Breast epithelium (tissue), 4 donors: ENCODE measurements around the gene MGAT1. TPM values are rescaled to one million over a fixed set of nuclear protein-coding genes. Genes with fewer than 3 reads are reported as not detected.

Experiments
- DNase-seq, 2 donors: peaks; one replicate each; pipeline ENCODE4 v3.0.0-alpha.2; 2019; ENCODE audit warnings: low spot score in 2 of 2
- H3K27ac ChIP-seq, 2 donors: fragments of 200-600 bp; sonication (generic) in 1 of 2; one replicate each; pipeline ENCODE4 v1.5.1; 2016 to 2019; ENCODE audit warnings: mild to moderate bottlenecking in 1 of 2
- H3K27me3 ChIP-seq, 2 donors: fragments of 200-600 bp; sonication (generic) in 1 of 2; one replicate each; pipeline versions ENCODE4 v1.5.1 to v1.6.0; 2017 to 2019; ENCODE audit warnings: control low read depth in 1 of 2, mild to moderate bottlenecking in 1 of 2
- H3K36me3 ChIP-seq: fragments of 200-600 bp; one replicate; pipeline ENCODE4 v1.5.1; 2019
- H3K4me1 ChIP-seq, 2 donors: fragments of 200-600 bp; sonication (generic); one replicate each; pipeline ENCODE4 v1.5.1; 2016 to 2019; ENCODE audit warnings: control low read depth in 1 of 2
- H3K4me3 ChIP-seq, 3 donors: fragments of 200-600 bp; sonication (generic); 1 replicate in 2 of 3; 2 replicates in 1 of 3; pipeline ENCODE4 v1.5.1; 2016 to 2019; ENCODE audit warnings: mild to moderate bottlenecking in 3 of 3, moderate library complexity in 2 of 3
- H3K9me3 ChIP-seq, 2 donors: fragments of 200-600 bp; sonication (generic) in 1 of 2; one replicate each; pipeline ENCODE4 v1.5.1; 2016 to 2019; ENCODE audit warnings: control low read depth in 1 of 2
- CTCF ChIP-seq, 3 donors: fragments of 450-650 bp; IDR thresholded peaks; one replicate each; pipeline ENCODE4 v1.5.1; 2016 to 2017; ENCODE audit warnings: antibody characterized with exemption in 3 of 3, mild to moderate bottlenecking in 3 of 3, moderate library complexity in 3 of 3
- POLR2A ChIP-seq: fragments of 450-650 bp; IDR thresholded peaks from one replicate; pipeline ENCODE4 v1.6.1; 2016; ENCODE audit warnings: antibody characterized with exemption, mild to moderate bottlenecking, moderate library complexity
- POLR2AphosphoS5 ChIP-seq, 3 donors: sonication (generic); formaldehyde crosslinking; IDR thresholded peaks; one replicate each; pipeline ENCODE4 v1.6.1; 2017; ENCODE audit warnings: antibody characterized with exemption in 3 of 3
- intact Hi-C: fragments of 100-400 bp; cut with DNase I; formaldehyde crosslinking; loops from one replicate; pipeline ENCODE4 v1.15.1; 2023; ENCODE audit warnings: low total_unique reads
- total RNA-seq, 3 donors: library from RNA; depleted of rRNA; stranded (reverse); fragments of >200 nt; gene quantifications; one replicate each; pipeline ENCODE4 v1.1.0, GENCODE V29; 2016

The MGAT1 gene
- total RNA-seq, 3 donors from 2014 or later: 127 to 236 (median 163) TPM

DNA sequence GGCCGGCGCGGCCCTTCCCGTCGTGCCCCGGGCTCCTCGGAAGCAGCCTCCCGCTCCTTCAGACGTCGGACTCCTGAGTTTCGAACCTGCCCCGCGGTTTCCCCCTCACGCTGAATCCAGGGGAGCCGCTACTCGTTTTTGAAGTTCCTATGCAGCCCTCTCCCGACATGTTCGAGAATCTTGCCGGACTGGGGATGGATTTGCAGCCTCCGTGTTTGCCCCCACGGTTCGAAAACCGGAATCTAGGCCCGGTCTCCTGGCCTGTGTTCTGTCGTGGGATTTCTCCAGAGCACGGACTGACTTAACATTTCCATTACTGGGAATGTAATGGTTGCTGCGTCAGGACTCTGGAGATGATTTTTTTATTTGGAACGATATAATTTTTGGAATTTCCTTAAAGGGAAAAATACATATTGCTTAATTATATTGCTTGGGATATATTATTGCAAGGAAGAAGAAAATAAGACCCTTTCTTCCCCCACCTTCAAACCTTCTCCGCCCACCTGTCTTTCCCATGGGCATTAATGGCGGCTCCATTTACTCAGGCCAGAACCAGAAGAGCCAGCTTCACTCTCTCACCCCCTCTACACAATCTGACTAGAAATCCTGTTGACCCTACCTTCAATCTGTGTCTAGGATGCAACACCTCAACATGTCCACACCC, 8.5 kb upstream of the MGAT1 start:
- H3K27me3 ChIP-seq: no peaks in the 10 kb centered on the region
- DNase-seq: peak in 1 of 2 donors; percentile 61
- peaks cover 17 to 43% of the 10 kb centered on the region in 2 donors for H3K4me1 ChIP-seq
- intact Hi-C loops: loop anchor here (2.0 kb wide), 1 partner anchor 50 kb away; the partner anchor contains the start of gene ZFP62
- H3K36me3 ChIP-seq: no peaks in the 10 kb centered on the region
- H3K9me3 ChIP-seq: no peaks in the 10 kb centered on the region
- no peak for TF ChIP-seq CTCF (IDR thresholded peaks at IDR 0.05)
- no peak for TF ChIP-seq POLR2A
- no peak for TF ChIP-seq POLR2AphosphoS5 (IDR thresholded peaks at IDR 0.05)
- peak overlapping the region; percentile 63 to 79 (median 71) for H3K4me3 ChIP-seq
- peak overlapping the region; percentile 99 for H3K27ac ChIP-seq

- peak overlapping the region; percentile 63 to 79 (median 71) for H3K4me3 ChIP-seq
- peak; percentile 94 to 96 for DNase-seq
- H3K27me3 ChIP-seq: no peaks in the 10 kb centered on the region
- H3K27ac ChIP-seq: peak overlapping the region; percentile 99
- no peaks in the 10 kb centered on the region for H3K36me3 ChIP-seq
- peaks cover 17 to 46% of the 10 kb centered on the region in 2 donors for H3K4me1 ChIP-seq
- intact Hi-C loops: loop anchor here (2.0 kb wide), 1 partner anchor 50 kb away; the partner anchor contains the start of gene ZFP62
- TF ChIP-seq CTCF (IDR thresholded peaks at IDR 0.05) (peak in 1 of 3 donors; percentile 16), POLR2AphosphoS5 (IDR thresholded peaks at IDR 0.05) (peak; percentile 74 to 96 (median 88)), POLR2A (peak; percentile 67)
- no peaks in the 10 kb centered on the region for H3K9me3 ChIP-seq
These were observed 7.8 kb upstream of the MGAT1 start for GRCh38 chr5:180810210-180810958.

DNA sequence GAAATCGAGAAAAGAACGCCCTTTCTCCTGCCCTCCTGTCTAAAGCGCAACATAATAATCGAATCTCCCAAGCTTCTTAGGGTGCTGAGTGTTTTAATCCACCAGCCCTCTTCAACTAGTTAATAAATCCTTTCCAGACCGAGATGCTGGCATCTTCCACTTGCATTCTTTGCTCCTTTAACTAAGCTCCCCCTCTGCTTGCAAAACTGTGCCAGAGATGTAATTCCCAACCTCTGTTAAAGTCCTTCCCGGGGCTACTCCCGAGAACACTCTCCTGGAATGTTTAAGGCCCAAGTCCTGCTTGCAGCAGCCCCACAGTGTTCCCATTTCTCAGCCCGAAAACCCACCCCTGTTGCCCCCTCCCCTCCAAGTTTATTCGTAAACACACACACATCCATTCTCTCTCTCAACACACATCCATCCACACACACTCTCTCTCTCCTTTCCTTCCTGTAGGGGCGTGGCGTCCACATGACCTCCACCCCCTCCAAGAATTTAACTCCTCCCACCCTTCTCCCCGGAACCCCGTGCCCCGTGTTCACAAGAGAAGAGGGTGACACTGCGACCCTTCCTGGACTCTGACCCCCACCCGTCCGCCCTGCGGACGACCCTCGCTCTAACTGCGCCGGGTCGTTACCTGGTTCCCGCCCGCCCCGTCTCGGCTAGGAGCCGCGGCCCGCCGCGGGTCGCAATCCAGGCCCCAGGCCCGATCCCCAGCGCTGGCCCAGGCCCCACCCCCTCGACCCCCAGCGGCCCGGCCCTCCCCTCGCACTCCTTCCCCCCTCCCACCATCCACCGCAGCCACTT, 7.0 kb upstream of the MGAT1 start:
- peaks cover 17 to 46% of the 10 kb centered on the region in 2 donors for H3K4me1 ChIP-seq
- no peaks in the 10 kb centered on the region for H3K36me3 ChIP-seq
- H3K9me3 ChIP-seq: no peaks in the 10 kb centered on the region
- no peaks in the 10 kb centered on the region for H3K27me3 ChIP-seq
- TF ChIP-seq POLR2A (no peak), CTCF (IDR thresholded peaks at IDR 0.05) (no peak), POLR2AphosphoS5 (IDR thresholded peaks at IDR 0.05) (no peak)
- intact Hi-C loops: loop anchor here (2.0 kb wide), 1 partner anchor 51 kb away; the partner anchor contains the start of gene ZFP62
- DNase-seq: peak; percentile 90 to 91
- H3K27ac ChIP-seq: peak overlapping the region; percentile 99
- H3K4me3 ChIP-seq: peak overlapping the region; percentile 63 to 79 (median 71)

- TF ChIP-seq POLR2AphosphoS5 (IDR thresholded peaks at IDR 0.05) (no peak), CTCF (IDR thresholded peaks at IDR 0.05) (no peak), POLR2A (no peak)
- H3K4me3 ChIP-seq: peak overlapping the region; percentile 63 to 79 (median 71)
- H3K9me3 ChIP-seq: no peaks in the 10 kb centered on the region
- DNase-seq: no peak
- H3K36me3 ChIP-seq: no peaks in the 10 kb centered on the region
- intact Hi-C loops: no loop called here
- peaks cover 21 to 56% of the 10 kb centered on the region in 2 donors for H3K4me1 ChIP-seq
- no peaks in the 10 kb centered on the region for H3K27me3 ChIP-seq
- H3K27ac ChIP-seq: peak overlapping the region; percentile 99
These were observed 5.9 kb upstream of the MGAT1 start for GRCh38 chr5:180808461-180809000.
